Measurements from ENCODE around the gene EMX1. TPM values are rescaled to one million over a fixed set of nuclear protein-coding genes. Genes with fewer than 3 reads are reported as not detected.

EMX1 gene
- total RNA-seq, 1 donor from 2014 or later = 0.43 TPM

- TF ChIP-seq CTCF (IDR thresholded peaks at IDR 0.05) (no peak), EZH2phosphoT487 (IDR thresholded peaks at IDR 0.05) (no peak), EZH2 (IDR thresholded peaks at IDR 0.05) (no peak)
- no peaks in the 10 kb centered on the region for H3K4me1 Mint-ChIP-seq
- Histone ChIP-seq H4K20me1 (ENCODE audit: low read depth) (peaks cover 10% of the 10 kb centered on the region), H3K9me3 (ENCODE audit: low read depth) (no peaks in the 10 kb centered on the region), H3F3A (ENCODE audit: low read depth) (no peaks in the 10 kb centered on the region), H3K9ac (no peak overlapping the region), H3K36me3 (no peaks in the 10 kb centered on the region), H3K4me2 (no peak overlapping the region), H3K4me3 (no peak overlapping the region), H3K27ac (no peak overlapping the region), H3K4me1 (no peaks in the 10 kb centered on the region), H3K79me2 (ENCODE audit: low read depth) (no peaks in the 10 kb centered on the region), H2AFZ (replicated peaks) (no peak overlapping the region), H3K27me3 (peaks cover 73% of the 10 kb centered on the region)
- peaks cover 7% of the 10 kb centered on the region for H3K27me3 Mint-ChIP-seq (ENCODE audit: insufficient read depth, low read depth)
- no peak overlapping the region for H3K27ac Mint-ChIP-seq
- no peaks in the 10 kb centered on the region for H3K9me3 Mint-ChIP-seq
- DNase-seq (ENCODE audit: low spot score) = no peak
- H3K36me3 Mint-ChIP-seq = no peaks in the 10 kb centered on the region
- H3K4me3 Mint-ChIP-seq = no peak overlapping the region
These were observed 15.9 kb downstream of the EMX1 start for GRCh38 chr2:72933207-72933606.

DNA sequence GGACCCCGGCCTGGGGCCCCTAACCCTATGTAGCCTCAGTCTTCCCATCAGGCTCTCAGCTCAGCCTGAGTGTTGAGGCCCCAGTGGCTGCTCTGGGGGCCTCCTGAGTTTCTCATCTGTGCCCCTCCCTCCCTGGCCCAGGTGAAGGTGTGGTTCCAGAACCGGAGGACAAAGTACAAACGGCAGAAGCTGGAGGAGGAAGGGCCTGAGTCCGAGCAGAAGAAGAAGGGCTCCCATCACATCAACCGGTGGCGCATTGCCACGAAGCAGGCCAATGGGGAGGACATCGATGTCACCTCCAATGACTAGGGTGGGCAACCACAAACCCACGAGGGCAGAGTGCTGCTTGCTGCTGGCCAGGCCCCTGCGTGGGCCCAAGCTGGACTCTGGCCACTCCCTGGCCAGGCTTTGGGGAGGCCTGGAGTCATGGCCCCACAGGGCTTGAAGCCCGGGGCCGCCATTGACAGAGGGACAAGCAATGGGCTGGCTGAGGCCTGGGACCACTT lies 16.4 kb downstream of the EMX1 start:
- H3K27me3 ChIP-seq = peaks cover 68% of the 10 kb centered on the region
- H2AFZ ChIP-seq (replicated peaks) = no peak overlapping the region
- H3F3A ChIP-seq (ENCODE audit: low read depth) = no peaks in the 10 kb centered on the region
- no peak overlapping the region for H3K27ac Mint-ChIP-seq
- H4K20me1 ChIP-seq (ENCODE audit: low read depth) = peaks cover 7% of the 10 kb centered on the region
- no peak overlapping the region for H3K4me3 ChIP-seq
- no peak overlapping the region for H3K4me3 Mint-ChIP-seq
- H3K9ac ChIP-seq = no peak overlapping the region
- no peaks in the 10 kb centered on the region for H3K9me3 Mint-ChIP-seq
- H3K36me3 ChIP-seq = no peaks in the 10 kb centered on the region
- H3K79me2 ChIP-seq (ENCODE audit: low read depth) = no peaks in the 10 kb centered on the region
- H3K27me3 Mint-ChIP-seq (ENCODE audit: insufficient read depth, low read depth) = peaks cover 7% of the 10 kb centered on the region
- no peaks in the 10 kb centered on the region for H3K36me3 Mint-ChIP-seq
- H3K4me1 ChIP-seq = no peaks in the 10 kb centered on the region
- no peak for DNase-seq (ENCODE audit: low spot score)
- H3K4me2 ChIP-seq = no peak overlapping the region
- H3K9me3 ChIP-seq (ENCODE audit: low read depth) = no peaks in the 10 kb centered on the region
- no peak for TF ChIP-seq EZH2 (IDR thresholded peaks at IDR 0.05)
- no peak for TF ChIP-seq CTCF (IDR thresholded peaks at IDR 0.05)
- TF ChIP-seq EZH2phosphoT487 (IDR thresholded peaks at IDR 0.05) = no peak
- no peak overlapping the region for H3K27ac ChIP-seq
- H3K4me1 Mint-ChIP-seq = no peaks in the 10 kb centered on the region

DNA sequence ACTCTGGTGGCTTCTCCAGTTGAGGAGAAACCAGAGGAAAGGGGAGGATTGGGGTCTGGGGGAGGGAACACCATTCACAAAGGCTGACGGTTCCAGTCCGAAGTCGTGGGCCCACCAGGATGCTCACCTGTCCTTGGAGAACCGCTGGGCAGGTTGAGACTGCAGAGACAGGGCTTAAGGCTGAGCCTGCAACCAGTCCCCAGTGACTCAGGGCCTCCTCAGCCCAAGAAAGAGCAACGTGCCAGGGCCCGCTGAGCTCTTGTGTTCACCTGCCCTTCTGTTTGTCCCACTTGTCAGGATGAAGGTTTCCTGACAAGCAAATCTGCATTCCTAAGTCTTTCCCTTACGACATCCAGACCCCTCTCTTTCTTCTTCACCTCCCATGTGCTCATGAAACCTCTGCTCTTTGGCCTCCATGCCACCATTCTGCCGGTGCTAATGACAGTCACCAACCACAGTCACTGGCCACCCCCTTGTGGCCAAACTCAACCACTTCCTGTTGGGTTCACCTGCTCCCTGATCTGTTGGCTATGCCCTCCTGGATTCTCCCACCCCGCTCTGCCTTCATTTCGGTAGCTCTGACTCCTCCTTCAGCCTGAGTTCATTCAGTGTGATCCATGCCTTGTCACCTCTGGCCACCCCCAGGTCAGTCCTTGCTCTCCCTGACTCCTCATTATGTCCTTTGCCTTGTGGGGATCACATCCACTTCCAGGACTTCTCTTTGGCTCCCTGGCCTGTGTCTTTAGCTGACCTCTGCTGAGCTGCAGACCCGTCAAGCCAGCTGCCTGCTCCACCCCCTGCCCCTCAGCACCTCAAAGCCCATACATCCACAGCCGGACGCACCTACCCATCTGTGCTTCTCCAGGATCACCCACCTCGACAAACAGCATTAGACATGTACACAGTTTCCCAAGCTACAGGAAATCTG lies 17.6 kb downstream of the EMX1 start:
- TF ChIP-seq EZH2 (IDR thresholded peaks at IDR 0.05) (no peak), CTCF (IDR thresholded peaks at IDR 0.05) (peak; percentile 62)
- Histone ChIP-seq H3F3A (ENCODE audit: low read depth) (no peaks in the 10 kb centered on the region), H3K27me3 (peaks cover 58% of the 10 kb centered on the region), H3K9me3 (ENCODE audit: low read depth) (no peaks in the 10 kb centered on the region), H3K36me3 (no peaks in the 10 kb centered on the region), H3K4me3 (no peak overlapping the region), H3K79me2 (ENCODE audit: low read depth) (no peaks in the 10 kb centered on the region), H4K20me1 (ENCODE audit: low read depth) (no peaks in the 10 kb centered on the region), H3K4me1 (no peaks in the 10 kb centered on the region), H3K27ac (no peak overlapping the region), H3K4me2 (no peak overlapping the region), H3K9ac (no peak overlapping the region), H2AFZ (replicated peaks) (no peak overlapping the region)
- Mint-ChIP-seq H3K4me1 (no peaks in the 10 kb centered on the region), H3K4me3 (no peak overlapping the region), H3K27ac (no peak overlapping the region), H3K27me3 (ENCODE audit: insufficient read depth, low read depth) (peaks cover 11% of the 10 kb centered on the region), H3K9me3 (no peaks in the 10 kb centered on the region), H3K36me3 (no peaks in the 10 kb centered on the region)
- DNase-seq (ENCODE audit: low spot score) = peak; percentile 65
